HEK293 (cell line): ENCODE results near the gene CRK.

Experiments
- CTCF ChIA-PET: fragments of 350-600 bp; formaldehyde crosslinking; extraction: SDS; loops from one replicate; lab custom pipeline; 2021; ENCODE audit warnings: antibody characterized with exemption; lab: Yijun Ruan, JAX
- POLR2A ChIA-PET: fragments of 300-600 bp; formaldehyde crosslinking; extraction: SDS; loops from one replicate; lab custom pipeline; 2020; ENCODE audit warnings: antibody characterized with exemption, inconsistent platforms; lab: Yijun Ruan, JAX
- H3K27ac ChIP-seq: fragments of 200-500 bp; sonication (Bioruptor generic); 2 replicates; pipeline ENCODE4 v1.5.1; 2014; ENCODE audit warnings: low read depth, low read length, control low read depth, inconsistent platforms; ENCODE audit errors: extremely low read depth
- H3K36me3 ChIP-seq, 2 experiments: fragments of 200-500 bp in 1 of 2; sonication (Bioruptor generic) in 1 of 2; 1 replicate in 1 of 2; 2 replicates in 1 of 2; pipeline ENCODE4 v1.5.1; 2014 to 2017; ENCODE audit warnings: inconsistent platforms in 2 of 2, low read length in 2 of 2; ENCODE audit not compliant: control insufficient read depth in 2 of 2, insufficient read depth in 1 of 2
- H3K4me1 ChIP-seq: fragments of 200-500 bp; sonication (Bioruptor generic); 2 replicates; pipeline ENCODE4 v1.5.1; 2014; ENCODE audit warnings: mild to moderate bottlenecking, low read length, inconsistent platforms; ENCODE audit not compliant: control insufficient read depth, insufficient read depth
- H3K4me3 ChIP-seq: 2 replicates; pipeline ENCODE4 v1.5.1; 2011; ENCODE audit warnings: low read depth, mild to moderate bottlenecking, control low read depth, low read length, moderate library complexity
- H3K9me3 ChIP-seq: fragments of 200-500 bp; sonication (Bioruptor generic); 2 replicates; pipeline ENCODE4 v1.5.1; 2014; ENCODE audit warnings: low read depth, low read length, inconsistent platforms; ENCODE audit not compliant: control insufficient read depth, insufficient read depth
- BCL11B ChIP-seq: fragments of 450-650 bp; formaldehyde crosslinking; IDR thresholded peaks from 2 replicates; pipeline ENCODE4 v1.5.1; 2016; ENCODE audit warnings: low read depth, missing biosample characterization, missing genetic modification characterization
- FEZF1 ChIP-seq: fragments of 450-650 bp; formaldehyde crosslinking; IDR thresholded peaks from 2 replicates; pipeline ENCODE4 v1.5.1; 2016; ENCODE audit warnings: missing biosample characterization, missing genetic modification characterization
- GLI2 ChIP-seq: fragments of 450-650 bp; formaldehyde crosslinking; IDR thresholded peaks from 2 replicates; pipeline ENCODE4; 2017; ENCODE audit warnings: missing biosample characterization, missing genetic modification characterization, low read depth, borderline replicate concordance
- GLI4 ChIP-seq: fragments of 450-650 bp; formaldehyde crosslinking; IDR thresholded peaks from 2 replicates; pipeline ENCODE4 v1.5.1; 2016; ENCODE audit warnings: missing biosample characterization, missing genetic modification characterization
- GLIS1 ChIP-seq: fragments of 450-650 bp; formaldehyde crosslinking; IDR thresholded peaks from 2 replicates; pipeline ENCODE4 v1.5.1; 2016; ENCODE audit warnings: missing biosample characterization, missing genetic modification characterization
- GLIS2 ChIP-seq: fragments of 450-650 bp; formaldehyde crosslinking; IDR thresholded peaks from 2 replicates; pipeline ENCODE4 v1.5.1; 2016; ENCODE audit warnings: missing biosample characterization, missing genetic modification characterization
- MYNN ChIP-seq: fragments of 450-650 bp; formaldehyde crosslinking; IDR thresholded peaks from 2 replicates; pipeline ENCODE4 v1.5.1; 2016; ENCODE audit warnings: missing biosample characterization, missing genetic modification characterization, borderline replicate concordance
- RBAK ChIP-seq: fragments of 450-650 bp; formaldehyde crosslinking; IDR thresholded peaks from 2 replicates; pipeline ENCODE4 v1.5.1; 2016; ENCODE audit warnings: missing biosample characterization, missing genetic modification characterization
- YY1 ChIP-seq: fragments of 450-650 bp; formaldehyde crosslinking; IDR thresholded peaks from 2 replicates; pipeline ENCODE4 v1.5.1; 2018; ENCODE audit warnings: missing biosample characterization, missing genetic modification characterization
- ZBTB17 ChIP-seq: fragments of 450-650 bp; formaldehyde crosslinking; IDR thresholded peaks from 2 replicates; pipeline ENCODE4 v1.5.1; 2016; ENCODE audit warnings: missing biosample characterization, missing genetic modification characterization
- ZNF174 ChIP-seq: fragments of 450-650 bp; formaldehyde crosslinking; IDR thresholded peaks from 2 replicates; pipeline ENCODE4 v1.5.0; 2017; ENCODE audit warnings: missing biosample characterization, mild to moderate bottlenecking, missing genetic modification characterization
- ZNF211 ChIP-seq: fragments of 450-650 bp; formaldehyde crosslinking; IDR thresholded peaks from 2 replicates; pipeline ENCODE4 v1.5.1; 2016; ENCODE audit warnings: low read depth, missing biosample characterization, missing genetic modification characterization
- ZNF548 ChIP-seq: fragments of 450-650 bp; formaldehyde crosslinking; IDR thresholded peaks from 2 replicates; pipeline ENCODE4 v1.5.1; 2016; ENCODE audit warnings: missing biosample characterization, missing genetic modification characterization
- ZNF561 ChIP-seq: fragments of 450-650 bp; IDR thresholded peaks from 2 replicates; pipeline ENCODE4 v1.5.1; 2018; ENCODE audit warnings: missing biosample characterization, missing genetic modification characterization, borderline replicate concordance
- ZNF791 ChIP-seq: fragments of 450-650 bp; formaldehyde crosslinking; IDR thresholded peaks from 2 replicates; pipeline ENCODE4 v1.5.1; 2016; ENCODE audit warnings: missing biosample characterization, missing genetic modification characterization
- ZSCAN23 ChIP-seq: fragments of 450-650 bp; formaldehyde crosslinking; IDR thresholded peaks from 2 replicates; pipeline ENCODE4 v1.5.1; 2016; ENCODE audit warnings: missing biosample characterization, missing genetic modification characterization
- TF ChIP-seq, protein P1 (sequence below): fragments of 450-650 bp; formaldehyde crosslinking; IDR thresholded peaks from 2 replicates; pipeline ENCODE4 v1.5.1; 2016; ENCODE audit warnings: missing biosample characterization, missing genetic modification characterization
- TF ChIP-seq, protein P2 (sequence below): fragments of 450-650 bp; formaldehyde crosslinking; IDR thresholded peaks from 2 replicates; pipeline ENCODE4 v1.5.1; 2016; ENCODE audit warnings: missing biosample characterization, missing genetic modification characterization, borderline replicate concordance

The CRK gene

DNA sequence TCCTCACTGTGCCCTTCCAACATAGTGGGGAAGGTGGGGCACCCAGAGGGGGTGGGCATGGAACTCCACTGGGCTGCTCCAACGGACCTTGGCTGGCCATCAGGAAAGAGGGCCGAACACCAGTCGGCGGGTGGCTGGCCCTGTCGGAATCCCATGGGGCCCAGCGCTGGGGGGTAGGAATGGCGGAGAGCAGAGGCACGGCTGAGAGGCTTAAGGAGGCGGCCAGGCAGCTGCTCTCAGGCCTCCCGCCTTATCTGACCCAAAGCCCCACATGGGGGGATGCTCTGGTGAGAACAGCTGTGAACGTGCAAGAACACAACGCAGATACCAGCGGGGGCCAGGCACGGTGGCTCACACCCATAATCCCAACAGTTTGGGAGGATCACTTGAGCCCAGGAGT, 40.8 kb upstream of the CRK start:
- 0 out of 2 replicates have a peak, but pooled peaks cover 2% of the 10 kb centered on the region for H3K4me1 ChIP-seq
- TF ChIP-seq GLIS2 (tag by site-specific recombination) = 0 out of 2 replicates have a peak, but pooled peaks have one; percentile 11
- no peak for TF ChIP-seq GLI2 (tag by site-specific recombination)
- CTCF ChIA-PET = interaction anchor here (0.7 to 0.8 kb wide), 2 partner anchors 8 to 263 kb away, joined by 3 to 4 read pairs; no protein-coding TSS in a partner anchor
- H3K9me3 ChIP-seq = no peaks in the 10 kb centered on the region
- no peak overlapping the region for H3K4me3 ChIP-seq
- peaks cover 0 to 48% of the 10 kb centered on the region in 2 experiments; a peak in 2 of 3 replicates for H3K36me3 ChIP-seq
- no peak overlapping the region for H3K27ac ChIP-seq
- POLR2A ChIA-PET = interaction anchor here (0.7 to 3.9 kb wide), 3 partner anchors 18 to 34 kb away, joined by 3 to 11 read pairs (median 3); no protein-coding TSS in a partner anchor

DNA sequence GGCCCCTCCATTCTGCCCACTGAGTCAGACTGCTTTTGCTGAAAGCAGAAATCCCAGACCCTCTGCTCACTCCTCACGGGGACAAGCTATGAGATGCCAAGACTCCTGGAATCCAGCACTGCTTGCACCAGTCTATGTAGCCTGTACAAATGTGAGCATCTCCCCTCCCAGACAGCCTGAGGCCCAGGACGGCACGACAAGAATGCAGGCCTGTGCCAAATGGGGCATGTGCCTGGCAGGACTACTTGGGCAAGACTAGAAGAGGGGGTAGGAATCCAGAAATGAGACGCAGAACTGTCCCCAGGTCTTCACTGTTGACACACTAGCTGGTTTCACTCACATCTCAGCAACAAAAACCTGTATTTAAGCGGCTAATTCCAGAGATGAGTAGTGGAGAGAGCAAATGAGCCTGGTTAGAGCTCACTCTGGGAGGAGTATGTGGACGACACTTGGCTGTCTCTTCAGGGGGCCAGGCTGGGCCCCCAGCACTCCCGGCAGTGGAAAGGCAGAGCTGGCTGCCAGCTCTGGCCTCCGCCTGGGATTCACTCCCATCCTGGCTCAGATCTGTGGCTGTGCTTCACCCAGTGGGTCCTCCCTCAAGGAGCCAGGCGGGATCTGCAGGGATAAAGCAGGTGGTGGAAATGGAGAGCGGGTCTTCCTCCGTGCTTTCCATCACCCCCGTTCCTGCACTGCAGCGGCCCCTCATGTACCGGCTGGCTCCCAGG, 39.4 kb upstream of the CRK start:
- Histone ChIP-seq H3K9me3 (no peaks in the 10 kb centered on the region), H3K27ac (no peak overlapping the region), H3K4me1 (0 out of 2 replicates have a peak, but pooled peaks cover 3% of the 10 kb centered on the region), H3K4me3 (no peak overlapping the region), H3K36me3 (peaks cover 0 to 48% of the 10 kb centered on the region in 2 experiments; a peak in 2 of 3 replicates)
- CTCF ChIA-PET = interaction anchor here (1.0 kb wide), 1 partner anchor 130 kb away, joined by 5 read pairs; no protein-coding TSS in a partner anchor
- peak; percentile 48; the same call in 1 of the 2 replicates for TF ChIP-seq GLIS1 (tag by site-specific recombination)
- 0 out of 2 replicates have a peak, but pooled peaks have one; percentile 16 for TF ChIP-seq ZBTB17
- TF ChIP-seq RBAK (tag by site-specific recombination) = no peak
- POLR2A ChIA-PET = interaction anchor here (1.1 to 3.9 kb wide), 6 partner anchors 9 to 95 kb away, joined by 3 to 11 read pairs (median 6); partner anchors contain the start of genes INPP5K and YWHAE

DNA sequence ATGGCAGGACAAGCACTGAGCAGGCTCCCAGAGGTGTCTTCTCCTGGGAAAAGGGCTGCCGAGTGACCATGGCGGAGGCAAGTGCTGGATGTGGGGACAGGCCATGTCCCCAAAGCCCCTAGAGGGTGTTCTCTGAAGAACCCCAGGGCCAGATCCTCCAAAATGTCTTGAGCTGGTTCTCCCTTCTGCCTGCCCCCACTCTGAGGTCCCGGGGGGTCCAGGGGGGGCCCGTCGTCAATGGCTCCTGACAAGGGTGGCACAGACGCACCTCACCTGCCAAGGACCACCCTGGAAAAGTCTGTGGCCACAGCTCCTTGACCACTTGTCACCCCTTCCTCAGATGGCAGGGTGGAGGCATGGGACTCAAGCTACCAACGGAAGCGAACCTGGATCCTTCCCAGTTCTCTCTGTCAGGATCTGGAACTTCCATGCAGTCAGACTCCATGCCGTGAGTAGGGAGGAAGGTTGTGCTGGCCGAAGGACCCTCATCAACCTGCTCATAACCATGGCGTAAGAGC, 38.8 kb upstream of the CRK start:
- CTCF ChIA-PET = interaction anchor here (0.9 to 1.0 kb wide), 2 partner anchors 19 to 129 kb away, joined by 3 to 5 read pairs; no protein-coding TSS in a partner anchor
- peaks cover 0 to 48% of the 10 kb centered on the region in 2 experiments; a peak in 2 of 3 replicates for H3K36me3 ChIP-seq
- 0 out of 2 replicates have a peak, but pooled peaks cover 3% of the 10 kb centered on the region for H3K4me1 ChIP-seq
- H3K9me3 ChIP-seq = no peaks in the 10 kb centered on the region
- no peak overlapping the region for H3K27ac ChIP-seq
- H3K4me3 ChIP-seq = no peak overlapping the region
- POLR2A ChIA-PET = interaction anchor here (0.7 to 3.9 kb wide), 6 partner anchors 8 to 95 kb away, joined by 3 to 11 read pairs (median 6); partner anchors contain the start of genes INPP5K and YWHAE
- TF ChIP-seq ZSCAN23 (tag by site-specific recombination) (no peak), FEZF1 (tag by site-specific recombination) (no peak), ZNF548 (no peak), ZNF211 (tag by site-specific recombination) (no peak), ZNF561 (no peak), ZNF174 (tag by site-specific recombination) (no peak), YY1 (tag by site-specific recombination) (no peak), GLI4 (tag by site-specific recombination) (no peak), ZNF791 (tag by site-specific recombination) (no peak), ZBTB17 (no peak), BCL11B (no peak), MYNN (tag by site-specific recombination) (no peak)
- TF ChIP-seq, protein P1, sequence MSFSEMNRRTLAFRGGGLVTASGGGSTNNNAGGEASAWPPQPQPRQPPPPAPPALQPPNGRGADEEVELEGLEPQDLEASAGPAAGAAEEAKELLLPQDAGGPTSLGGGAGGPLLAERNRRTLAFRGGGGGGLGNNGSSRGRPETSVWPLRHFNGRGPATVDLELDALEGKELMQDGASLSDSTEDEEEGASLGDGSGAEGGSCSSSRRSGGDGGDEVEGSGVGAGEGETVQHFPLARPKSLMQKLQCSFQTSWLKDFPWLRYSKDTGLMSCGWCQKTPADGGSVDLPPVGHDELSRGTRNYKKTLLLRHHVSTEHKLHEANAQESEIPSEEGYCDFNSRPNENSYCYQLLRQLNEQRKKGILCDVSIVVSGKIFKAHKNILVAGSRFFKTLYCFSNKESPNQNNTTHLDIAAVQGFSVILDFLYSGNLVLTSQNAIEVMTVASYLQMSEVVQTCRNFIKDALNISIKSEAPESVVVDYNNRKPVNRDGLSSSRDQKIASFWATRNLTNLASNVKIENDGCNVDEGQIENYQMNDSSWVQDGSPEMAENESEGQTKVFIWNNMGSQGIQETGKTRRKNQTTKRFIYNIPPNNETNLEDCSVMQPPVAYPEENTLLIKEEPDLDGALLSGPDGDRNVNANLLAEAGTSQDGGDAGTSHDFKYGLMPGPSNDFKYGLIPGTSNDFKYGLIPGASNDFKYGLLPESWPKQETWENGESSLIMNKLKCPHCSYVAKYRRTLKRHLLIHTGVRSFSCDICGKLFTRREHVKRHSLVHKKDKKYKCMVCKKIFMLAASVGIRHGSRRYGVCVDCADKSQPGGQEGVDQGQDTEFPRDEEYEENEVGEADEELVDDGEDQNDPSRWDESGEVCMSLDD = no peak
- TF ChIP-seq, protein P2, sequence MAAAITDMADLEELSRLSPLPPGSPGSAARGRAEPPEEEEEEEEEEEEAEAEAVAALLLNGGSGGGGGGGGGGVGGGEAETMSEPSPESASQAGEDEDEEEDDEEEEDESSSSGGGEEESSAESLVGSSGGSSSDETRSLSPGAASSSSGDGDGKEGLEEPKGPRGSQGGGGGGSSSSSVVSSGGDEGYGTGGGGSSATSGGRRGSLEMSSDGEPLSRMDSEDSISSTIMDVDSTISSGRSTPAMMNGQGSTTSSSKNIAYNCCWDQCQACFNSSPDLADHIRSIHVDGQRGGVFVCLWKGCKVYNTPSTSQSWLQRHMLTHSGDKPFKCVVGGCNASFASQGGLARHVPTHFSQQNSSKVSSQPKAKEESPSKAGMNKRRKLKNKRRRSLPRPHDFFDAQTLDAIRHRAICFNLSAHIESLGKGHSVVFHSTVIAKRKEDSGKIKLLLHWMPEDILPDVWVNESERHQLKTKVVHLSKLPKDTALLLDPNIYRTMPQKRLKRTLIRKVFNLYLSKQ (tag by site-specific recombination) = no peak
- TF ChIP-seq, all 188 proteins: peak for 0
